Cardiac muscle cell (in vitro differentiated cells and primary cell): ENCODE results near the gene IL17RD. TPM values are rescaled to one million over a fixed set of nuclear protein-coding genes. Genes with fewer than 3 reads are reported as not detected.

ENCODE experiments used
- DNase-seq, 2 donors: peaks; one replicate each; pipeline versions ENCODE4 v3.0.0 to v3.0.0-alpha.2; 2010 to 2017; ENCODE audit warnings: low read depth in 1 of 2, low spot score in 1 of 2
- H3K27ac ChIP-seq: fragments of 200-600 bp; sonication (generic); 2 replicates; pipeline ENCODE4 v1.5.1; 2016
- H3K27me3 ChIP-seq: fragments of 200-600 bp; sonication (generic); 2 replicates; pipeline ENCODE4 v1.6.0; 2016; ENCODE audit warnings: control low read depth
- H3K36me3 ChIP-seq: fragments of 200-600 bp; sonication (generic); 2 replicates; pipeline ENCODE4 v1.5.1; 2016; ENCODE audit warnings: control low read depth
- H3K4me1 ChIP-seq: fragments of 200-600 bp; sonication (generic); 2 replicates; pipeline ENCODE4 v1.8.1; 2017; ENCODE audit warnings: low read depth, mild to moderate bottlenecking, mixed run types
- H3K4me3 ChIP-seq: fragments of 200-600 bp; sonication (generic); 2 replicates; pipeline ENCODE4 v1.5.1; 2016; ENCODE audit warnings: mild to moderate bottlenecking
- H3K9me3 ChIP-seq: fragments of 200-600 bp; sonication (generic); 2 replicates; pipeline ENCODE4 v1.5.1; 2017; ENCODE audit warnings: low read depth, mild to moderate bottlenecking, control low read depth
- polyA plus RNA-seq: library from polyadenylated mRNA; unstranded; fragments of >200 nt; fragmentation: Nextera tagmentation; extraction: Ambion mirVana; gene quantifications from 2 replicates; pipeline ENCODE4 v1.2.1, GENCODE V29; 2016
- total RNA-seq: library from RNA; depleted of rRNA; stranded (reverse); fragments of >200 nt; gene quantifications from 2 replicates; pipeline ENCODE4 v1.2.3, GENCODE V29; 2016
- TF ChIP-seq, protein P1 (sequence below): IDR thresholded peaks from 2 replicates; pipeline ENCODE4 v1.5.1; 2012; ENCODE audit warnings: low read depth, mild to moderate bottlenecking, low read length

IL17RD gene
- total and polyA plus RNA-seq, 2 experiments from 2014 or later = 7.4 to 110 TPM

DNA sequence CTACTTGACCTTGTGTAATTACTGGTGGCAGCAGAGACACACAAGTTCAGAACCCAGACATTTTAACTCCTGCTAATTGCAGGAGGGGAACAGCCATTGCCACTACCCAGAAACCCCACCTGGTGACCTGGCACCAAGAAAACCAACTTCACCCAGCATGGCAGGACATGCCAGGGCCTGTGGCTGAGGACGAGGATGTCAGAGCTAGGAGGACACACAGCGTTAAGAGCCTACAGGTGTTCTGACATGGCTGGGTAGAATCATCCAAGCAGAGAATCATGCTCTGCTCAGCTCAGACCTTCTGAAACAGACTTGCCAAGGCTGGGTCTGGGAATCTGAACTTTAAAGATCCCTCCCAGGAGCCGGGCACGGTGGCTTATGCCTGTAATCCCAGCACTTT is 116.4 kb downstream of the IL17RD start:
- TF ChIP-seq, protein P1, sequence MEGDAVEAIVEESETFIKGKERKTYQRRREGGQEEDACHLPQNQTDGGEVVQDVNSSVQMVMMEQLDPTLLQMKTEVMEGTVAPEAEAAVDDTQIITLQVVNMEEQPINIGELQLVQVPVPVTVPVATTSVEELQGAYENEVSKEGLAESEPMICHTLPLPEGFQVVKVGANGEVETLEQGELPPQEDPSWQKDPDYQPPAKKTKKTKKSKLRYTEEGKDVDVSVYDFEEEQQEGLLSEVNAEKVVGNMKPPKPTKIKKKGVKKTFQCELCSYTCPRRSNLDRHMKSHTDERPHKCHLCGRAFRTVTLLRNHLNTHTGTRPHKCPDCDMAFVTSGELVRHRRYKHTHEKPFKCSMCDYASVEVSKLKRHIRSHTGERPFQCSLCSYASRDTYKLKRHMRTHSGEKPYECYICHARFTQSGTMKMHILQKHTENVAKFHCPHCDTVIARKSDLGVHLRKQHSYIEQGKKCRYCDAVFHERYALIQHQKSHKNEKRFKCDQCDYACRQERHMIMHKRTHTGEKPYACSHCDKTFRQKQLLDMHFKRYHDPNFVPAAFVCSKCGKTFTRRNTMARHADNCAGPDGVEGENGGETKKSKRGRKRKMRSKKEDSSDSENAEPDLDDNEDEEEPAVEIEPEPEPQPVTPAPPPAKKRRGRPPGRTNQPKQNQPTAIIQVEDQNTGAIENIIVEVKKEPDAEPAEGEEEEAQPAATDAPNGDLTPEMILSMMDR = no peak
- no peak overlapping the region for H3K4me3 ChIP-seq
- H3K9me3 ChIP-seq = no peaks in the 10 kb centered on the region
- no peak overlapping the region for H3K27ac ChIP-seq
- no peak for DNase-seq
- H3K36me3 ChIP-seq = no peaks in the 10 kb centered on the region
- peaks cover 7% of the 10 kb centered on the region for H3K4me1 ChIP-seq
- H3K27me3 ChIP-seq = no peaks in the 10 kb centered on the region

- Histone ChIP-seq H3K27ac (no peak overlapping the region), H3K4me3 (no peak overlapping the region)
- TF ChIP-seq, protein P1 = no peak
These were observed 117.0 kb downstream of the IL17RD start for GRCh38 chr3:57048052-57048671.

GRCh38 chr3:57046101-57046765 is 118.9 kb downstream of the IL17RD start:
- TF ChIP-seq, protein P1 = no peak
- Histone ChIP-seq H3K9me3 (no peaks in the 10 kb centered on the region), H3K4me3 (no peak overlapping the region), H3K36me3 (no peaks in the 10 kb centered on the region), H3K27me3 (no peaks in the 10 kb centered on the region), H3K27ac (no peak overlapping the region), H3K4me1 (peaks cover 17% of the 10 kb centered on the region)
- no peak for DNase-seq

More at GRCh38 chr3:57048052-57048671, 117.0 kb downstream of the IL17RD start:
- H3K36me3 ChIP-seq = no peaks in the 10 kb centered on the region
- peaks cover 7% of the 10 kb centered on the region for H3K4me1 ChIP-seq
- H3K27me3 ChIP-seq = no peaks in the 10 kb centered on the region
- DNase-seq = peak in 1 of 2 donors; percentile 51
- H3K9me3 ChIP-seq = no peaks in the 10 kb centered on the region

- no peak for DNase-seq
- no peak overlapping the region for H3K27ac ChIP-seq
- no peaks in the 10 kb centered on the region for H3K27me3 ChIP-seq
- H3K4me1 ChIP-seq = peaks cover 18% of the 10 kb centered on the region
- no peak overlapping the region for H3K4me3 ChIP-seq
- H3K36me3 ChIP-seq = no peaks in the 10 kb centered on the region
- TF ChIP-seq, protein P1 = no peak
- no peaks in the 10 kb centered on the region for H3K9me3 ChIP-seq
These were observed 121.6 kb downstream of the IL17RD start for GRCh38 chr3:57043518-57043917.

DNA sequence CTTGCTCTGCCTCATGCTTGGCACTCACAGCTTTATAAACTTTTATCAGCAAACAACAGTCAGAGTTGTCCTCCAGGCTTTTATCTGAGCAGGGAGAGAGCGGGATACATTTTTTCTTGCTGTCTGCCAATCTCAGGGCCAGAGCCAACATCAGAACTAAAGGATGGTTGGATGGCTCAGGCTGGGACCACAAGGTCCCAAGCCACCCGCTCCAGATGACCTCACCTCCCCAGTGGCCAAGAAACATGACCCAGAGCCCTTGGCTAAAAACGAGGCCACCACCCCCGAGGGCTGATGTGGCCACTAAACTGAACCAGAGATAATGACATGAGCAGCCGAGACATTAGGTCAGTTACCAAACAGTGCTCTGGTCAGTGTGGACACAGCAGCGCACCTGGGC is 123.5 kb downstream of the IL17RD start:
- peaks cover 18% of the 10 kb centered on the region for H3K4me1 ChIP-seq

More for the DNA sequence above, 123.5 kb downstream of the IL17RD start:
- Histone ChIP-seq H3K4me3 (no peak overlapping the region), H3K27ac (no peak overlapping the region), H3K36me3 (no peaks in the 10 kb centered on the region), H3K27me3 (no peaks in the 10 kb centered on the region), H3K9me3 (no peaks in the 10 kb centered on the region)
- no peak for DNase-seq
- TF ChIP-seq, protein P1 = no peak

Other genes starting within 250 kb of the IL17RD start
- not detected in 2 replicates for gene SPATA12, start 104.7 kb downstream of the IL17RD start, total RNA-seq
- gene SPATA12, start 104.7 kb downstream of the IL17RD start, polyA plus RNA-seq = 0.91 TPM in 1 of 2 replicates, not detected in the other
- 2.5 and 6.4 TPM in 2 replicates for gene HESX1, start 34.6 kb upstream of the IL17RD start, total RNA-seq
- gene HESX1, start 34.6 kb upstream of the IL17RD start, polyA plus RNA-seq = 7.0 and 12.2 TPM in 2 replicates
- gene APPL1, start 62.4 kb upstream of the IL17RD start, total RNA-seq = 24.9 and 29.1 TPM in 2 replicates
- gene APPL1, start 62.4 kb upstream of the IL17RD start, polyA plus RNA-seq = 46.0 and 66.5 TPM in 2 replicates
- gene ASB14, start 127.3 kb upstream of the IL17RD start, total RNA-seq = not detected in 2 replicates
- gene ASB14, start 127.3 kb upstream of the IL17RD start, polyA plus RNA-seq = 0.34 and 0.56 TPM in 2 replicates